Type B pancreatic cell (in vitro differentiated cells): ENCODE data around the gene METTL15. TPM values are rescaled to one million over a fixed set of nuclear protein-coding genes. Genes with fewer than 3 reads are reported as not detected.
"Not testable (repeated sequence)": the region's sequence is repeated elsewhere in the genome, so short reads cannot be mapped to it uniquely, and the experiment has no call there.

Source experiments
- DNase-seq: peaks from one replicate; pipeline ENCODE4 v3.0.0; 2021; ENCODE audit warnings: mixed read lengths; ENCODE audit not compliant: unreplicated experiment; ENCODE audit errors: extremely low spot score
- H3K27ac Mint-ChIP-seq: 2 replicates; pipeline ENCODE4 v1.8.0; 2021; ENCODE audit warnings: mild to moderate bottlenecking, mixed read lengths
- H3K27me3 Mint-ChIP-seq: 2 replicates; pipeline ENCODE4 v1.8.0; 2021; ENCODE audit warnings: mixed read lengths
- H3K36me3 Mint-ChIP-seq: 2 replicates; pipeline ENCODE4 v1.8.0; 2021; ENCODE audit warnings: mixed read lengths
- H3K4me1 Mint-ChIP-seq: one replicate; pipeline ENCODE4 v1.8.0; 2021; ENCODE audit warnings: mixed read lengths; ENCODE audit not compliant: unreplicated experiment
- H3K4me3 Mint-ChIP-seq: 2 replicates; pipeline ENCODE4 v1.8.0; 2021; ENCODE audit warnings: mild to moderate bottlenecking, mixed read lengths
- H3K9me3 Mint-ChIP-seq: 2 replicates; pipeline ENCODE4 v1.8.0; 2021; ENCODE audit warnings: mixed read lengths
- CTCF ChIP-seq: fragments of 200-600 bp; sonication (generic); conservative IDR thresholded peaks from 2 replicates; pipeline ENCODE4 v1.5.0; 2021; ENCODE audit warnings: antibody characterized with exemption, mild to moderate bottlenecking
- total RNA-seq: library from RNA; stranded (reverse); gene quantifications from 2 replicates; pipeline ENCODE4 v1.2.1, GENCODE V29; 2021; ENCODE audit warnings: low replicate concordance

Gene METTL15
- total RNA-seq, 1 donor from 2014 or later = 13.4 TPM

GRCh38 chr11:28303477-28304191, 195.4 kb downstream of the METTL15 start:
- Mint-ChIP-seq H3K4me3 (no peak overlapping the region), H3K4me1 (no peaks in the 10 kb centered on the region)
- no peak for DNase-seq

GRCh38 chr11:28315440-28315839, 207.3 kb downstream of the METTL15 start:
- Mint-ChIP-seq H3K9me3 (peaks cover 5% of the 10 kb centered on the region), H3K27ac (no peak overlapping the region), H3K36me3 (peaks cover 6% of the 10 kb centered on the region), H3K4me3 (no peak overlapping the region), H3K27me3 (no peaks in the 10 kb centered on the region), H3K4me1 (no peaks in the 10 kb centered on the region)
- DNase-seq = no peak
- TF ChIP-seq CTCF = no peak

More at GRCh38 chr11:28303477-28304191, 195.4 kb downstream of the METTL15 start:
- Mint-ChIP-seq H3K36me3 (peaks cover 15% of the 10 kb centered on the region), H3K27me3 (no peaks in the 10 kb centered on the region), H3K9me3 (no peaks in the 10 kb centered on the region), H3K27ac (no peak overlapping the region)
- TF ChIP-seq CTCF = no peak

GRCh38 chr11:28318871-28319270, 210.7 kb downstream of the METTL15 start:
- Mint-ChIP-seq H3K27ac (no peak overlapping the region), H3K27me3 (no peaks in the 10 kb centered on the region), H3K4me3 (no peak overlapping the region), H3K9me3 (peaks cover 5% of the 10 kb centered on the region), H3K4me1 (no peaks in the 10 kb centered on the region), H3K36me3 (peaks cover 6% of the 10 kb centered on the region)
- no peak for DNase-seq
- no peak for TF ChIP-seq CTCF

- Mint-ChIP-seq H3K4me1 (no peaks in the 10 kb centered on the region), H3K36me3 (no peaks in the 10 kb centered on the region), H3K4me3 (no peak overlapping the region), H3K9me3 (peaks cover 4% of the 10 kb centered on the region), H3K27ac (no peak overlapping the region), H3K27me3 (no peaks in the 10 kb centered on the region)
- DNase-seq = no peak
- TF ChIP-seq CTCF = no peak
Measured at GRCh38 chr11:28323621-28324020, 215.4 kb downstream of the METTL15 start.

- not testable (repeated sequence) for H3K4me1 Mint-ChIP-seq, H3K36me3 Mint-ChIP-seq, H3K9me3 Mint-ChIP-seq, DNase-seq, H3K27ac Mint-ChIP-seq, H3K27me3 Mint-ChIP-seq, H3K4me3 Mint-ChIP-seq
Measured at GRCh38 chr11:28332393-28332792, 224.2 kb downstream of the METTL15 start.

- TF ChIP-seq CTCF = no peak
- no peak for DNase-seq
- no peaks in the 10 kb centered on the region for H3K36me3 Mint-ChIP-seq
- no peak overlapping the region for H3K4me3 Mint-ChIP-seq
- H3K4me1 Mint-ChIP-seq = no peaks in the 10 kb centered on the region
- no peak overlapping the region for H3K27ac Mint-ChIP-seq
- peaks cover 14% of the 10 kb centered on the region for H3K9me3 Mint-ChIP-seq
- no peaks in the 10 kb centered on the region for H3K27me3 Mint-ChIP-seq
Measured at GRCh38 chr11:28337701-28338100, 229.5 kb downstream of the METTL15 start.
